ENCODE results near the gene MPDU1.

The MPDU1 gene

GRCh38 chr17:7561028-7561575 lies 22.6 kb upstream of the MPDU1 start:
- FAIRE-seq, result peak; percentile 56

GRCh38 chr17:7561589-7562207 lies 22.0 kb upstream of the MPDU1 start, which contains the start of gene SENP3:
Gene SENP3 (plus strand): TSS chr17:7561919. CDS start chr17:7563077, 1,158 bp downstream.
- no peak for FAIRE-seq

DNA sequence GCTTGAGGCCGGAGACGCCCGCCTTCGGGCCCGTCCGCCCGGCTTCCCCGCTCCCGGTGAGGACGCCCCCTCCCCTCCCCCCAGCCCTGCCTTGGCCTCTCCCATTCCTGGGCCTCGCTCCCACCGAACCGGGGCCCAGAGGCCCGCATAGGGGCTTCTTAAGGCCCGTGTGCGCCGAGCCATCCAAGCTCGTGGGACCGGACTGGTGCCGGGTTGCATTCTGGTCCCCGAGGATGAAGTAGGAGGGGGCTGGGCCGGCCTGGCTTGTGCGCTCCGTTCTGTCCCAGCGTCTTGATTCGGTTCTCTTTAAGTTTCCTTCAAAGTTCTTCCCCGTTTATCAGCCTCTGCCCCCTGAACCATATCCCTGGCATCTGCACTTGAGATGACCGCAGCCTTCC lies 21.4 kb upstream of the MPDU1 start:
- FAIRE-seq, result no peak

DNA sequence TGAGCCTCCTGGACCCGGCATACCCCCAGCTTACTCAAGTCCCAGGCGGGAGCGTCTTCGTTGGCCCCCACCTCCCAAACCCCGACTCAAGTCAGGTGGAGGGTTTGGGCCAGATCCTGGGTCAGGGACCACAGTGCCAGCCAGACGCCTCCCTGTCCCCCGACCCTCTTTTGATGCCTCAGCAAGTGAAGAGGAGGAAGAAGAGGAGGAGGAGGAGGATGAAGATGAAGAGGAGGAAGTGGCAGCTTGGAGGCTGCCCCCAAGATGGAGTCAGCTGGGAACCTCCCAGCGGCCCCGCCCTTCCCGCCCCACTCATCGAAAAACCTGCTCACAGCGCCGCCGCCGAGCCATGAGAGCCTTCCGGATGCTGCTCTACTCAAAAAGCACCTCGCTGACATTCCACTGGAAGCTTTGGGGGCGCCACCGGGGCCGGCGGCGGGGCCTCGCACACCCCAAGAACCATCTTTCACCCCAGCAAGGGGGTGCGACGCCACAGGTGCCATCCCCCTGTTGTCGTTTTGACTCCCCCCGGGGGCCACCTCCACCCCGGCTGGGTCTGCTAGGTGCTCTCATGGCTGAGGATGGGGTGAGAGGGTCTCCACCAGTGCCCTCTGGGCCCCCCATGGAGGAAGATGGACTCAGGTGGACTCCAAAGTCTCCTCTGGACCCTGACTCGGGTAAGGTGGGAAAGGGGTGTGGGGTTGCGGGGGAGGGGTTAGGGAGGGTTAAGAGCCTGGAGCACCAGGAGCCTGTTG lies 20.4 kb upstream of the MPDU1 start:
- FAIRE-seq, result no peak

DNA sequence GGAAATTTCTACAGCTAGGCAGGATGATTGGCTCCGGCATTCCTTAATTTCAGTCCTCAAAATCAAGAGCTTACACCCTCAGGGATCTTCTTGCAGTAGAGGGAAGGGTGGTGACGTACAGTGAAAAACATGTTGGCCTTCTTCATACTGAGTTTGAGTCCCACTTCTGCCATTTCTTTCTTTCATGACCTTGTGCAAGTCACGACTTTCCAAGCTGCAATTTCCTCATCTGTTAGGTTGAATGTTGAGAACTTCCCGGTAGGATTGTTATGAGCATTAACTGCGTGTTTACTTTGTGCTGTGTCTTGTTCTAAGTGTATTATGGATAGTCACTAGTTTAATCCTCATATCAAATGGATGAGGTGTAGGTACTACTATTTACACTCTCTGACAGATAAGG lies 14.1 kb upstream of the MPDU1 start:
- no peak for FAIRE-seq

DNA sequence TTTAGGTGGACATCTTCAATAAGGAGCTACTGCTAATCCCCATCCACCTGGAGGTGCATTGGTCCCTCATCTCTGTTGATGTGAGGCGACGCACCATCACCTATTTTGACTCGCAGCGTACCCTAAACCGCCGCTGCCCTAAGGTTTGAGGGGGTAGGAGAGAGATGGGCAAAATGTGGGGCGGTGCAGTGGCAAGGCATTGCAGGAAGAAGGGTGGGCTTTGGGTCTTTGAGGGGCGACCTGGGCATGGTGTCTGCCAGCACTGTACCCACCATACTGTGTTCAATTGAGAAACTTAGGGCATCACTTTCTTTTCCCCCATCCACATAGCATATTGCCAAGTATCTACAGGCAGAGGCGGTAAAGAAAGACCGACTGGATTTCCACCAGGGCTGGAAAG lies 13.3 kb upstream of the MPDU1 start:
- FAIRE-seq, result no peak

- FAIRE-seq, result peak; percentile 98
These were observed 11.4 kb upstream of the MPDU1 start for GRCh38 chr17:7572338-7572587.

- FAIRE-seq, result no peak
These were observed 10.9 kb upstream of the MPDU1 start for GRCh38 chr17:7572588-7573323.

- no peak for FAIRE-seq
These were observed 10.2 kb upstream of the MPDU1 start for GRCh38 chr17:7573324-7574080.

DNA sequence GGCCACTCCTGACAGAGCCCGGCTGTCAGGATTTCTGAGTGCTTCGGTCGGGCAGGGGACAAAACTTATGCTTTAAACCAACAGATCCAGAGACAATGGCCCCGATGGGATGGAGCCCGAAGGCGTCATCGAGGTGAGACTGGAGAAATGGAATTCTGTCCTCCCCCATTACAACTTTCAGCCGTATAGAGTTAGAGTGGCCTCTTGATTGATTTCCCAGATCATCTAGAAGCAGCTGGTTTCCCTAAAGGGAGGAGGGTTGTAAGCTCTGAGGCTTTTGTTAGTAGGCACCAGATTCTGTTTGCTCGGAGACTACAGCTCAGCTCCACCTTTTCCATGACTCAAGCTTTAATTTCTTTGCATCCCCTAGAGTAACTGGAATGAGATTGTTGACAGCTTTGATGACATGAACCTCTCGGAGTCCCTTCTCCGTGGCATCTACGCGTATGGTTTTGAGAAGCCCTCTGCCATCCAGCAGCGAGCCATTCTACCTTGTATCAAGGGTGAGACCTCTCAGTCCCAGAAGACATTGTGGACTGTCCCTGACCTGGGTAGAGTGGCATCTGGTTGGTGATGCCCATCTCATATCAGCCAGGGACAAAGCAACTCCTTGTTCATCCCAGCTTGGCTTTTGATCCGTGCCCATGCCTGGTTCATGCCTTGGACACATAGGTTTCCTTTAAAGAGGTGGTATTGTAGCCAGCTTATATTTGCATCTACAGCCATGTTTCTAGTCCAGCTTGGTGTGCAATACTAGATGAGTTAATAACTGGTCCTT lies 9.3 kb upstream of the MPDU1 start:
- no peak for FAIRE-seq

DNA sequence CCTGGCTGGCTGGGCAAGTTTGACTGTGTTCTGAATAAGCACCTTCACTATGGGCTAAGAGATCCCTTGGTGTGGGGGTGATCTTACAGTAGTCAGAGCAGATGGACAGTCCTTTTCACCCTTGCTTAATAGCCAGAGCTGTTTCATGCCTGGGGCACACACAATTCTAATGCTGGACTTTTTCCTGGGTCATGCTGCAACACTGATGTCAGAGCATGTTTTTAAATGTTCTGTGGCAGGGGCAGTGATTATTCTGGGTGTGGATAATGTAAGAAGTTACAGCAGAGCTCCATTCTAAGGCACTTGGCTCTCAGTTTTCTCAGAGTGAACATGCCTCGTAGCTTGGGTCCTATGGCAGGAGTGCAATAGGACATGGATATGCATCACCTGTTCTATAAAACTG lies 8.2 kb upstream of the MPDU1 start:
- FAIRE-seq, result no peak

DNA sequence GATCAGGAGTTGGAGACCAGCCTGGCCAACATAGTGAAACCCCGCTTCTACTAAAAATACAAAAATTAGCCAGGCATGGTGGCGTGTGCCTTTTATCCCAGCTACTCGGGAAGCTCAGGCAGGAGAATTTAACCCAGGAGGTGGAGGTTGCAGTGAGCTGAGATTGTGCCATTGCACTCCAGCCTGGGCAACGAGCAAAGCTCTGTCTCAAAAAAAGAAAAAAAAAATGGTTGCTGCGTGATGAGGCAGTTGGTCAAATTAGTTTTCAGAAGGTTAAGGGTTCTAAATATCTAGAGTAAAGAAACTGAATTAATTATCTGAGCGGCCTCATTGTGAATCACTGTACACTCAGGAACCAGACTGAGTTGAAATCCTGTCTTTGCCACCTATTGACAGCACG lies 7.7 kb upstream of the MPDU1 start:
- FAIRE-seq, result no peak

DNA sequence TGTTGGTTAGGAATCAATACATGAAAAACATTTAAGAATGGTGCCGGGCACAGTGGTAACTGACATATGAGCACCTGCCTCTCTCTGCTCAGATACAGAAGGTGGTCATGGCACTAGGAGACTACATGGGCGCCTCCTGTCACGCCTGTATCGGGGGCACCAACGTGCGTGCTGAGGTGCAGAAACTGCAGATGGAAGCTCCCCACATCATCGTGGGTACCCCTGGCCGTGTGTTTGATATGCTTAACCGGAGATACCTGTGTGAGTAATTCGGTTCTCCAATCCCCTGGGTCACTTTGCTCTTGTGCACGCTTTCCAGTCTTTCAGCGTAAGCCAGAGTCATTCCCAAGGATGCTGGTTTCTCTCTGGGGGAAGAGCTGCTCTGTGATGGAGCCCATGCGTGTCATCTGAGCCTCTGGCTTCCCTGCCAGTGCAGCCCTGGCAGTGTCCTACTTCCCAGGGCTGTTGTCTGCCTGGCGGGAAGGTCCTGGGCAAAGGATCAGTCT lies 7.2 kb upstream of the MPDU1 start:
- no peak for FAIRE-seq

DNA sequence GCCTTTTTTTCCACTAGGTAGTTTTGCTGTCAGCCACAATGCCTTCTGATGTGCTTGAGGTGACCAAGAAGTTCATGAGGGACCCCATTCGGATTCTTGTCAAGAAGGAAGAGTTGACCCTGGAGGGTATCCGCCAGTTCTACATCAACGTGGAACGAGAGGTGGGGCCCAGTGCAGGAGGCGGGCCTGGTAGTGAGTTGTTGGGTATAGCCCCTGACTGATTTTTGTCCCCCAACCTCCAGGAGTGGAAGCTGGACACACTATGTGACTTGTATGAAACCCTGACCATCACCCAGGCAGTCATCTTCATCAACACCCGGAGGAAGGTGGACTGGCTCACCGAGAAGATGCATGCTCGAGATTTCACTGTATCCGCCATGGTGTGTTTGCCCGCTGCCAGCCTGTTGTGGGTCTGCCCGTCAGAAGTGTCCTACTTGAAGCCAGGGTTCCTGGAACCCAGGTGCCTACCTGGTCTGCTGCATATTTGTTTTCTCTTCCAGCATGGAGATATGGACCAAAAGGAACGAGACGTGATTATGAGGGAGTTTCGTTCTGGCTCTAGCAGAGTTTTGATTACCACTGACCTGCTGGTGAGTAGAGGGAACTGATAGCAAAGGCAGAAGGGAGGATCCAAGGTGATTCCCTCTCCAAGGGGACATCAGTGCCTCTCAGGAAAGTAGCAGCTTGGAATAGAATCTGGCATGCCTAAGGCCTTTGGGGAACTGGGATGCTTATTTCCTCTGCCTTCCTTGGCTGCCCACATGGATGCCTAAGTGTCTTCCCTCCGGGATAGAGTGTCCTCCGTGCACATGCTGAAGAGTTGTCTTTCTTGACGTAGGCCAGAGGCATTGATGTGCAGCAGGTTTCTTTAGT lies 6.1 kb upstream of the MPDU1 start:
- no peak for FAIRE-seq

- FAIRE-seq, result no peak
These were observed 4.4 kb upstream of the MPDU1 start, which contains the start of gene CD68 for GRCh38 chr17:7579001-7579833. Gene CD68 (plus strand): TSS chr17:7579638. CDS start chr17:7579678, 40 bp downstream.

GRCh38 chr17:7579834-7580603 lies 3.6 kb upstream of the MPDU1 start:
- FAIRE-seq, result no peak

DNA sequence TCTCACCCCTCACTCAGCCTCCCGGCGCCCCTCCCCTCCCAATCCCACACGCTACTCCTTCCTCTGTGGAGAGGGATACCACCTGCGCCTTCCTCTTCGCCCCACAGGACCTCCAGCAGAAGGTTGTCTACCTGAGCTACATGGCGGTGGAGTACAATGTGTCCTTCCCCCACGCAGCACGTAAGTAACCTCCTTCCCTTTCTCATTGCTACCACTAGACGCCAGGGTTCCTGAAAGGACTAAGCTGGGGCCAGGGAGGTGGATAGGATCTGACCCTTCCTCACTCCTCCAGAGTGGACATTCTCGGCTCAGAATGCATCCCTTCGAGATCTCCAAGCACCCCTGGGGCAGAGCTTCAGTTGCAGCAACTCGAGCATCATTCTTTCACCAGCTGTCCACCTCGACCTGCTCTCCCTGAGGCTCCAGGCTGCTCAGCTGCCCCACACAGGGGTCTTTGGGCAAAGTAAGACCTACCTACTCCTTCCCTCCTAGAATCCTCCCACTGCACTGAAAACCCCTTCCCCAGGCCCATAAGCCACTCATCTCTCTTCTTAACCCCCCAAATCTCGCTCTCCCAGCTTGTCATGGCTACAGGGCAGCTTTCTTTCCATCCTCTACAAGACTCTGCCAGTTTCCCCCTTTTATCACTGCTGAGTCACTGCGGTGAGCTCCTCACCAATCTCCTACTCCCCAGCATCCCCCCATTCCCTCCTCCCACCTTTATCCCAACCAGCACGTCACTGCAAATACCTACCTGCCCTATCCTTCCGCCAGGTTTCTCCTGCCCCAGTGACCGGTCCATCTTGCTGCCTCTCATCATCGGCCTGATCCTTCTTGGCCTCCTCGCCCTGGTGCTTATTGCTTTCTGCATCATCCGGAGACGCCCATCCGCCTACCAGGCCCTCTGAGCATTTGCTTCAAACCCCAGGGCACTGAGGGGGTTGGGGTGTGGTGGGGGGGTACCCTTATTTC lies 2.8 kb upstream of the MPDU1 start:
- no peak for FAIRE-seq

Data from A204.1 (cell line).